GM12874 (cell line): ENCODE measurements around the gene ASB13.

Experiments
- CTCF ChIP-seq: IDR thresholded peaks from 2 replicates; pipeline ENCODE4 v1.5.1; 2011; ENCODE audit warnings: low read depth, mild to moderate bottlenecking, control low read depth, low read length, moderate library complexity; ENCODE audit not compliant: insufficient read depth

The ASB13 gene

DNA sequence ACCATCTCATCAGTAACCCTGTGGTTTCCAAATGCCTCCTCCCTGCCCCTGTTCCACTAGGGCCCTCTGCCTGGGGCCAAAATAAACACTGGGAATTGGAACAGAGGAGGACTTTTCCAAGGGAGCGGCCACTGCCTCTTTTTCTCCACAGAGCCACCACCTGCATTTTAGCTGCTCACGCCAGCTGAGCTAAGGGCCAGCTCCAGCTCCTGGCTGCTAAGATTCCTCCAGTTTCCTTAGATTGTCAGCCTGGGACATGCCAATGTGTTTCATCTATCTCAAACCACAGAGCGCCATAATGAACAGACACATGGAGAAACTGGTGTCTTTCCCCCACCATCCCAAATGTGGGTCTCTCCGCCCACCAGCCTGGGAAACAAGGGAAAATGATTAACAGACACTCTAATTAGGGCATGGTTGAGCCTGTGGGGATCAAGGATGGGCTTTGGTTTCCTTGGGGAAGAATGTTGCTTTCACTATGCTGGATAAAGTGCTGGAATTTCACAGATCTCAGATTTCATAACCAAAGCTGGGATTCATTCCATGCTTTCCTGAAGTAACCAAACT lies 52.2 kb downstream of the ASB13 start:
- TF ChIP-seq CTCF = no peak

GRCh38 chr10:5613481-5614154 lies 52.8 kb downstream of the ASB13 start:
- TF ChIP-seq CTCF = no peak

GRCh38 chr10:5611899-5612680 lies 54.3 kb downstream of the ASB13 start:
- TF ChIP-seq CTCF = no peak

- no peak for TF ChIP-seq CTCF
These were observed 56.3 kb downstream of the ASB13 start for GRCh38 chr10:5609952-5610616.

DNA sequence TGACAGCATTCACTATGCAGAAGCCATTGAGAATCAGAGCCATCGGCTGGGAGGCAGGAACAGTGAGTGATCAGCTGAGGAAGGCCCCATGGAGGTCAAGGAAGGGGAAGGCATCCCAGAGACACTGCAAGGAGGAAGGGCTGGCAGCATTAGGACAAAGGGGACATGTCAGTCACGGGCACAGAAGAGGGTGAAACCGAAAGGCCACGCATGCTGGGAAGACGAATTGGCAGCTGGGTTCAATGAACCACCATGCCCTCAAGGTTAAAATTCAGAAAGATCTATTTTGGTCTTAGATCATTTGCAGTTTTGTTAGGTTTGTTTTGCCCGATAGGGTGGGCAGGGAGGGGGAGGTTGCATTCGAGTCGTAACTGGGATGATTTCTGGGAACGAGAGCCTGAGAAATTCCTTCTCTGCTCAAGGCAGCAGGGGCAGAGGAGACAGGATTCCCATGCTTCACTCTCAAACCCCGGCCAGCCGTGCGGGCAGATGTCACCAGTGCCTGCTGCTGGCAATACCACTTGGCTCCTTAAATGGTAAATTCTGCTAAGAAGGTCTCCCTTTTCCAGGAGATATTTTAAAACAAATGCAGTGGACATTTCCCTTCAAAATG lies 57.7 kb downstream of the ASB13 start:
- no peak for TF ChIP-seq CTCF

DNA sequence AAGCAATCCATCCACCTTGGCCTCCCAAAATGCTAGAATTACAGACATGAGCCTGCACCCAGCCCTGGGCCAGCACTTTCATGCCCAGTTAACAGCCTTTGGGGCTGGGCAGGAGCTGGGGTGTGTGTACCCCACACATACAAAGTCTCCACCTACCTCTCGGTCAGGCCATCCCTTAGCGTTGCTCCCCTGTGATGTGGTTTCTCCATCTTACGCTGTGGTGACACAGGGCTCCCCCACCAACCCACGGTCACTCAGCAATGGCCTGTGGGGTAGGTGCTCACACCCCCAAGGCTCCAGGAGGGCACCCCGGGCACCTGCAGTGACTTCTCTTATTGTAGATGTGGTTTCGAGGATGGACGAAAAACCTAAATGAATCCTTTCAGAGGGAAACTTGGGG lies 58.8 kb downstream of the ASB13 start:
- no peak for TF ChIP-seq CTCF

DNA sequence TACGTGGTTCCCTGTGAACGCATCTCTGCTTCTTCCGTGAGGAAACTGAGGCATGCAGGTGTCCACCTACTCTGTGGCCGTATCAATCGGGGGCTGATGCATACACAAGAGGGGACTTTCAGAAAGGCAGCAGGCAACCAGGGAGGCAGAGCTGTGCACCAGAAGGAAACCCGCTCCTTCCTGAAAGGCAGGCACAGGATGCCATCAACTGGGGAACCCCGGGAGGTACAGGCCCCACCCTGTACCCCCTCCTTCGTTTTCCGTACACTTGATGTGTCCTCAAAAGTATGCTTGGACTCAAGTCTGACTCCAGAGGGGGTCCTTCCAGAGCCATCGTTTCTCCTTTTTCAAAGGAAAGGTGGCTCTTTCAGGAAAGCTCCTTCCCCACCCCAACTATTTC lies 59.5 kb downstream of the ASB13 start:
- no peak for TF ChIP-seq CTCF
